ENCODE data around the gene EIF4G3. TPM values are rescaled to one million over a fixed set of nuclear protein-coding genes. Genes with fewer than 3 reads are reported as not detected.

EIF4G3 gene
- total RNA-seq, 1 experiment from 2014 or later, result 87.6 TPM

- H3K4me3 Mint-ChIP-seq (ENCODE audit: unreplicated experiment), result no peak overlapping the region
- no peak for TF ChIP-seq CTCF (IDR thresholded peaks at IDR 0.05; ENCODE audit: unreplicated experiment)
- no peaks in the 10 kb centered on the region for H3K27me3 Mint-ChIP-seq (ENCODE audit: insufficient read depth, unreplicated experiment)
- DNase-seq (ENCODE audit: unreplicated experiment), result no peak
- no TSS peak for BruUV-seq (replicated peaks)
- no peak overlapping the region for H3K27ac Mint-ChIP-seq (ENCODE audit: low read depth, unreplicated experiment)
- peaks cover 34% of the 10 kb centered on the region for H3K36me3 Mint-ChIP-seq (ENCODE audit: insufficient read depth, unreplicated experiment)
- intact Hi-C loops (cut with micrococcal nuclease), result no loop called here
- peaks cover 14% of the 10 kb centered on the region for H3K4me1 Mint-ChIP-seq (ENCODE audit: insufficient read depth, unreplicated experiment)
- CTCF ChIA-PET, result no interaction called here
- POLR2A ChIA-PET, result no interaction called here
- H3K9me3 Mint-ChIP-seq (ENCODE audit: unreplicated experiment), result no peaks in the 10 kb centered on the region
Observed at GRCh38 chr1:20887246-20887645, 289.5 kb downstream of the EIF4G3 start.

GRCh38 chr1:20885121-20885520, 291.6 kb downstream of the EIF4G3 start:
- Mint-ChIP-seq H3K36me3 (ENCODE audit: insufficient read depth, unreplicated experiment) (peaks cover 35% of the 10 kb centered on the region), H3K9me3 (ENCODE audit: unreplicated experiment) (no peaks in the 10 kb centered on the region), H3K4me1 (ENCODE audit: insufficient read depth, unreplicated experiment) (peaks cover 14% of the 10 kb centered on the region), H3K27me3 (ENCODE audit: insufficient read depth, unreplicated experiment) (no peaks in the 10 kb centered on the region), H3K27ac (ENCODE audit: low read depth, unreplicated experiment) (peak overlapping the region; percentile 94), H3K4me3 (ENCODE audit: unreplicated experiment) (no peak overlapping the region)
- intact Hi-C loops (cut with micrococcal nuclease), result no loop called here
- POLR2A ChIA-PET, result interaction anchor here (0.7 kb wide), 1 partner anchor 17 kb away, joined by 3 read pairs; no protein-coding TSS in a partner anchor
- no peak for TF ChIP-seq CTCF (IDR thresholded peaks at IDR 0.05; ENCODE audit: unreplicated experiment)
- CTCF ChIA-PET, result no interaction called here
- DNase-seq (ENCODE audit: unreplicated experiment), result peak; percentile 2
- no TSS peak for BruUV-seq (replicated peaks)

- Mint-ChIP-seq H3K27me3 (ENCODE audit: insufficient read depth, unreplicated experiment) (no peaks in the 10 kb centered on the region), H3K4me1 (ENCODE audit: insufficient read depth, unreplicated experiment) (peaks cover 14% of the 10 kb centered on the region), H3K9me3 (ENCODE audit: unreplicated experiment) (no peaks in the 10 kb centered on the region), H3K36me3 (ENCODE audit: insufficient read depth, unreplicated experiment) (peaks cover 36% of the 10 kb centered on the region), H3K27ac (ENCODE audit: low read depth, unreplicated experiment) (peak overlapping the region; percentile 94), H3K4me3 (ENCODE audit: unreplicated experiment) (no peak overlapping the region)
- BruUV-seq (replicated peaks), result no TSS peak
- no peak for TF ChIP-seq CTCF (IDR thresholded peaks at IDR 0.05; ENCODE audit: unreplicated experiment)
- ChIA-PET POLR2A (interaction anchor here (0.6 to 1.3 kb wide), 4 partner anchors 26 to 195 kb away, joined by 3 to 7 read pairs (median 4); partner anchors contain the start of gene HP1BP3), CTCF (no interaction called here)
- intact Hi-C loops (cut with micrococcal nuclease), result no loop called here
- DNase-seq (ENCODE audit: unreplicated experiment), result no peak
Observed at GRCh38 chr1:20884513-20884912, 292.2 kb downstream of the EIF4G3 start.

- DNase-seq (ENCODE audit: unreplicated experiment), result peak; percentile 52
- peaks cover 14% of the 10 kb centered on the region for H3K4me1 Mint-ChIP-seq (ENCODE audit: insufficient read depth, unreplicated experiment)
- no peaks in the 10 kb centered on the region for H3K27me3 Mint-ChIP-seq (ENCODE audit: insufficient read depth, unreplicated experiment)
- TF ChIP-seq CTCF (IDR thresholded peaks at IDR 0.05; ENCODE audit: unreplicated experiment), result no peak
- no TSS peak for BruUV-seq (replicated peaks)
- peaks cover 43% of the 10 kb centered on the region for H3K36me3 Mint-ChIP-seq (ENCODE audit: insufficient read depth, unreplicated experiment)
- no peaks in the 10 kb centered on the region for H3K9me3 Mint-ChIP-seq (ENCODE audit: unreplicated experiment)
- H3K4me3 Mint-ChIP-seq (ENCODE audit: unreplicated experiment), result peak overlapping the region; percentile 5
- intact Hi-C loops (cut with micrococcal nuclease), result no loop called here
- POLR2A ChIA-PET, result interaction anchor here (0.6 to 1.3 kb wide), 7 partner anchors 8 to 97 kb away, joined by 3 to 7 read pairs (median 4); partner anchors contain the start of gene HP1BP3
- CTCF ChIA-PET, result interaction anchor here (0.6 kb wide), 2 partner anchors 36 to 120 kb away, joined by 3 to 4 read pairs; no protein-coding TSS in a partner anchor
- H3K27ac Mint-ChIP-seq (ENCODE audit: low read depth, unreplicated experiment), result peak overlapping the region; percentile 94
Observed at GRCh38 chr1:20883766-20884165, 292.9 kb downstream of the EIF4G3 start.

Measured in MCF 10A (cell line).